Measurements from ENCODE around the gene CRKL.

CRKL gene

DNA sequence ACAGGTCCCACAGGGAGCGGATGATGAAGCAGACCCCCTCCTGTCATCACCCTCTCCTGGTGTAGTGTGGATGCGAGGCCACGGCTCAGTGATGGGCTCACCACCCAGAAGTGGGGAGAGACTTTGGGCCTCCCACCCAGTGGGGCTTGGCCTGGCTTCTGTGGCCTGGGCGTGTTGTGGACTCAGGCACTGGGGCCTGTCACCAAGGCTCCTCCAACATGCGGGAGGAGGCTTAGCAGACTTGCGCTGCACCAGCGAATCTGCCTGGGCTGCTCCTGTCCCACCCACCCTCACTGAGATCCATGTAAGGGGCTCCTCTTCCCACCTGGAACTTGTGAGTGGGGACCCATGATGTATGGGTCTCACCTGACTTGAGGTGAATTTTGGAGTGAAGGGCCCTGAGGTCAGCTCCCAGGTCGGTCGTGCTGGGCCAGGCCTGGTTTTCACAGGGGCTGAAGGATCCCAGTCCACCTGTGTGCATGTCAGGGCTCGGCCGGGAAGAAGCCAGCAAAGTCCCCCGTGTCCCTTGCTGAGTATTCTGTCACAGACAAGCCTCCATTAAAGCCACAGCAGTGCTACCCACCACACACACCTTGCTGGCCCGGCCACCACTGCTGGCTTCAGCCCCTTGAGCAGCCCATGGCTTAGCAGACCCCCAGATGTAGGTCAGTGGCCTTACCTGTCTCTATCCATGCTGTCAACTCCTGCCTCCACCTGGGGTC is 80.5 kb downstream of the CRKL start:
- TF ChIP-seq, protein P1, sequence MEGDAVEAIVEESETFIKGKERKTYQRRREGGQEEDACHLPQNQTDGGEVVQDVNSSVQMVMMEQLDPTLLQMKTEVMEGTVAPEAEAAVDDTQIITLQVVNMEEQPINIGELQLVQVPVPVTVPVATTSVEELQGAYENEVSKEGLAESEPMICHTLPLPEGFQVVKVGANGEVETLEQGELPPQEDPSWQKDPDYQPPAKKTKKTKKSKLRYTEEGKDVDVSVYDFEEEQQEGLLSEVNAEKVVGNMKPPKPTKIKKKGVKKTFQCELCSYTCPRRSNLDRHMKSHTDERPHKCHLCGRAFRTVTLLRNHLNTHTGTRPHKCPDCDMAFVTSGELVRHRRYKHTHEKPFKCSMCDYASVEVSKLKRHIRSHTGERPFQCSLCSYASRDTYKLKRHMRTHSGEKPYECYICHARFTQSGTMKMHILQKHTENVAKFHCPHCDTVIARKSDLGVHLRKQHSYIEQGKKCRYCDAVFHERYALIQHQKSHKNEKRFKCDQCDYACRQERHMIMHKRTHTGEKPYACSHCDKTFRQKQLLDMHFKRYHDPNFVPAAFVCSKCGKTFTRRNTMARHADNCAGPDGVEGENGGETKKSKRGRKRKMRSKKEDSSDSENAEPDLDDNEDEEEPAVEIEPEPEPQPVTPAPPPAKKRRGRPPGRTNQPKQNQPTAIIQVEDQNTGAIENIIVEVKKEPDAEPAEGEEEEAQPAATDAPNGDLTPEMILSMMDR (IDR thresholded peaks at IDR 0.05; ENCODE audit: low read depth, low read length, missing control alignments): no peak
- Histone ChIP-seq H3K27ac (no peak overlapping the region), H3K36me3 (replicated peaks) (peaks cover 57% of the 10 kb centered on the region), H3K4me3 (ENCODE audit: low read depth, low read length) (no peak overlapping the region), H3K27me3 (replicated peaks) (no peaks in the 10 kb centered on the region)
- DNase-seq: no peak
- in situ Hi-C loops (cut with HindIII; ENCODE audit: low pct_ligation_motif_present, low sequenced_read_pairs): no loop called here

GRCh38 chr22:20998411-20999336 is 81.5 kb downstream of the CRKL start:
- Histone ChIP-seq H3K36me3 (replicated peaks) (peaks cover 48% of the 10 kb centered on the region), H3K27ac (no peak overlapping the region), H3K4me3 (ENCODE audit: low read depth, low read length) (no peak overlapping the region), H3K27me3 (replicated peaks) (no peaks in the 10 kb centered on the region)
- DNase-seq: no peak
- in situ Hi-C loops (cut with HindIII; ENCODE audit: low pct_ligation_motif_present, low sequenced_read_pairs): no loop called here
- TF ChIP-seq, protein P1 (IDR thresholded peaks at IDR 0.05; ENCODE audit: low read depth, low read length, missing control alignments): no peak

DNA sequence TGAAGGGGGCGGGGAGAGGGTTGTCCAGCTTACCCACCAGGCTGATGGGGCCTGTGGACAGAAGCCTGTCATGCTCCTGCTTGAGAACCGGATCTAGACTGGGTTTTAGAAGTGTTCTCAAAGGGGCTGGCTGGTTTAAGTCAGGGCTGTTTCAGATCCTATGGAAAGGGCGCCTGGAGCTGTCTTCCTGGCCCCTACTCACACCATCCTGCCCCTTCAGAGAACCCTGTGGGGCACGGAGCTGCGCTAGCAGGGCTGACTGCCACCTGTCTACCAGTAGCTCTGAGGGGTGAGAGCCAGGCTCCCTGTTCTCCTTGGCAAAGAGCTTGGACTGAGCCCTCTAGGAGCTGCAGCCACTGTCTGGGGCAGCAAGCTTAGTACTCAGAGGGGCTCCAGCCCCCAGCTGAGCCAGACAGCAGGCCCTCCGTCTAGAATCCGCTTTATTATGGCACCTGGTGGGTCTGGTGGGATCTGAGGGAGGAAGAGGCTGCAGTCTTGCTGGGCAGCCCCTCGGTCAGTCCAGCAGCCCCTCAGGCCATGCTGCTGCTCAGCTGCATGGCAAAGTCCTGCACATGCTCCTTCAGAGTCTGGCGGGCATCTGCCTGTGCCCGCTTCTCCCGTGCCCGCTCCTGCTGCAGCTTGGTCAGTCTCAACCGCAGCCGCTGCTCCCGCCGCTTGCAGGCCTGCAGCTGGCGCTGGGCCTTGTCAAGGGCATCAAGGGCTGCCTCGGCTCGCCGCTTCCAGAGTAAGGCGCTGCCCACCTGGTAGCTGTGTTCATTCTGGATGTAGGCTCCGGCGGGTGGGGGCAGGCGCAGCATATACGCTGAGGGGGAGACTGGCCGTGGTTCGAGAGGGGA is 82.4 kb downstream of the CRKL start:
- DNase-seq: no peak
- TF ChIP-seq, protein P1 (IDR thresholded peaks at IDR 0.05; ENCODE audit: low read depth, low read length, missing control alignments): no peak
- no peak overlapping the region for H3K4me3 ChIP-seq (ENCODE audit: low read depth, low read length)
- peaks cover 40% of the 10 kb centered on the region for H3K36me3 ChIP-seq (replicated peaks)
- in situ Hi-C loops (cut with HindIII; ENCODE audit: low pct_ligation_motif_present, low sequenced_read_pairs): no loop called here
- no peak overlapping the region for H3K27ac ChIP-seq
- H3K27me3 ChIP-seq (replicated peaks): no peaks in the 10 kb centered on the region

GRCh38 chr22:21000207-21000986 is 83.2 kb downstream of the CRKL start:
- peak overlapping the region; percentile 71 for H3K4me3 ChIP-seq (ENCODE audit: low read depth, low read length)
- DNase-seq: no peak
- TF ChIP-seq, protein P1 (IDR thresholded peaks at IDR 0.05; ENCODE audit: low read depth, low read length, missing control alignments): peak; percentile 13
- no peak overlapping the region for H3K27ac ChIP-seq
- in situ Hi-C loops (cut with HindIII; ENCODE audit: low pct_ligation_motif_present, low sequenced_read_pairs): no loop called here
- peaks cover 32% of the 10 kb centered on the region for H3K36me3 ChIP-seq (replicated peaks)
- no peaks in the 10 kb centered on the region for H3K27me3 ChIP-seq (replicated peaks)

DNA sequence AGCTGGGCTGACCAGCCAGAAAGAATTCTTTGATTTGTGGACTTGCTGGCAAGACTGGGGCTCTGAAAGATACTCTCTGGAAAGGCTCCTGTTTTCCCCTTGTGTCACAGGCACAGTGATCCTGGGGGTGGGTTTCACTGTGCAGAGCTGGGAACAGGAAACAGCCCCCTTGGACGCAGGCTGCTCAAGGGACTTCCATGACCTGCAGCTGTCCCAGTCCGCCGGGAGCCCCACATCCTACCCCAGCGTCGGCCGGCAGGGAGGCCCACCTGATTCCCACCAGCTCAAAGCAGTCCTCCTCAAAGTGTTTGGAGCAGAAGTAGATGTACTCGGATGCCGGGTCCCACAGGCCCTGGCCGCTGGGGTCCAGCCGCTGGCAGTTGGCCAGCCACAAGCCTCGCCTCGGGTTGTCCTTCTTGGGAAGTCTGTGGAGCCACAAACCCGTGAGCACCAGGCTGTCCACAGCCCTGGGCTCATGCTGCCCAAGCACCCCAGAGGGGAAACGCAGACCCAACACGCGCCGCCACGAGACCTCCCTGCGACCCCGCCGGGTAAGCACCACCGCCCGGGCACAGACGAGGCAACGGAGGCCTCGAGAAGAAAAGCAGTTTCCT is 83.9 kb downstream of the CRKL start:
- peak overlapping the region; percentile 71 for H3K4me3 ChIP-seq (ENCODE audit: low read depth, low read length)
- TF ChIP-seq, protein P1 (IDR thresholded peaks at IDR 0.05; ENCODE audit: low read depth, low read length, missing control alignments): no peak
- H3K27me3 ChIP-seq (replicated peaks): no peaks in the 10 kb centered on the region
- peak overlapping the region; percentile 98 for H3K27ac ChIP-seq
- H3K36me3 ChIP-seq (replicated peaks): peaks cover 27% of the 10 kb centered on the region
- no peak for DNase-seq
- in situ Hi-C loops (cut with HindIII; ENCODE audit: low pct_ligation_motif_present, low sequenced_read_pairs): no loop called here

All from brain microvascular endothelial cell (primary cell).